Astrocyte of the cerebellum (primary cell): ENCODE results near the gene MAMDC2.

ENCODE experiments used
- DNase-seq: peaks from one replicate; pipeline ENCODE4 v3.0.0-alpha.2; 2011; ENCODE audit warnings: low read depth
- H3K4me3 ChIP-seq: 2 replicates; pipeline ENCODE4 v1.5.1; 2011; ENCODE audit warnings: mild to moderate bottlenecking, low read depth, low read length, moderate library complexity
- in situ Hi-C: cut with HindIII; loops from 2 replicates; pipeline ENCODE4 v1.10.0; 2017; ENCODE audit warnings: low sequenced_read_pairs
- TF ChIP-seq, protein P1 (sequence below): IDR thresholded peaks from 2 replicates; pipeline ENCODE4 v1.5.1; 2012; ENCODE audit warnings: low read length, low read depth, moderate library complexity, mild to moderate bottlenecking; ENCODE audit errors: missing control alignments

Gene MAMDC2

DNA sequence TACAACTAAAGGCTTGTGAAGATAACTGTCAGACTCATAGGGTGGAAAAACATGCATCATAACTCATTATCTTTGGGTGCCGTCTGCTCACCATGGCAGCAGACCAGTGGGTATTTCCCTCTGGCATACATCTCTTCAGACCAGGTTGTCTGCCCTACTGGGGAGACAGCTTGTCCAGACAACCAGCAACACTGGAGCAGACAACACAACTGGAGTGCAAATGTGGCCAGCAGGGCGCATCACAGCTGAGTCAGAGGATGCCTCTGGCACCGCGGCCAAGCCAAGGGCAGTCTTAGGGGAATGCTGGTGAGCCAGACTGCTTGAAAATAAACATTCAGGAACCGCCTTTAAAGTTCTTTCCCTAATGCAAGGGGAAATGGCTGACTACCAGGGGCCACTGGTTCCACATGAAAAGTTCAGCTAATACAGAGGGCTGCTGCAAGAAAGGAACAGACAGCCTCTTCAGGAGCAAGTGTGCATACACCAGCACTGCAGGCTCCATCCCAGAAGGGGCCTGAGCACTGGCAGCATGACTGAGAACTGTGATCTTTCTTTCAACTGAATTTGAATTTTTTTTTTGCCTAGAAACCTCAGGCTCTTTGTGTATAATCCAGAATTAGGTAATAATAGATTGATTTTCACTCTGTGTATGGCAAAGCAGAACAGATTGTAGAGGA, 77.3 kb downstream of the MAMDC2 start:
- TF ChIP-seq, protein P1, sequence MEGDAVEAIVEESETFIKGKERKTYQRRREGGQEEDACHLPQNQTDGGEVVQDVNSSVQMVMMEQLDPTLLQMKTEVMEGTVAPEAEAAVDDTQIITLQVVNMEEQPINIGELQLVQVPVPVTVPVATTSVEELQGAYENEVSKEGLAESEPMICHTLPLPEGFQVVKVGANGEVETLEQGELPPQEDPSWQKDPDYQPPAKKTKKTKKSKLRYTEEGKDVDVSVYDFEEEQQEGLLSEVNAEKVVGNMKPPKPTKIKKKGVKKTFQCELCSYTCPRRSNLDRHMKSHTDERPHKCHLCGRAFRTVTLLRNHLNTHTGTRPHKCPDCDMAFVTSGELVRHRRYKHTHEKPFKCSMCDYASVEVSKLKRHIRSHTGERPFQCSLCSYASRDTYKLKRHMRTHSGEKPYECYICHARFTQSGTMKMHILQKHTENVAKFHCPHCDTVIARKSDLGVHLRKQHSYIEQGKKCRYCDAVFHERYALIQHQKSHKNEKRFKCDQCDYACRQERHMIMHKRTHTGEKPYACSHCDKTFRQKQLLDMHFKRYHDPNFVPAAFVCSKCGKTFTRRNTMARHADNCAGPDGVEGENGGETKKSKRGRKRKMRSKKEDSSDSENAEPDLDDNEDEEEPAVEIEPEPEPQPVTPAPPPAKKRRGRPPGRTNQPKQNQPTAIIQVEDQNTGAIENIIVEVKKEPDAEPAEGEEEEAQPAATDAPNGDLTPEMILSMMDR: peak; percentile 38
- no peak overlapping the region for H3K4me3 ChIP-seq
- peak; percentile 87 for DNase-seq
- in situ Hi-C loops: loop anchor here (5.0 kb wide), 1 partner anchor 51 kb away; no protein-coding TSS in a partner anchor

DNA sequence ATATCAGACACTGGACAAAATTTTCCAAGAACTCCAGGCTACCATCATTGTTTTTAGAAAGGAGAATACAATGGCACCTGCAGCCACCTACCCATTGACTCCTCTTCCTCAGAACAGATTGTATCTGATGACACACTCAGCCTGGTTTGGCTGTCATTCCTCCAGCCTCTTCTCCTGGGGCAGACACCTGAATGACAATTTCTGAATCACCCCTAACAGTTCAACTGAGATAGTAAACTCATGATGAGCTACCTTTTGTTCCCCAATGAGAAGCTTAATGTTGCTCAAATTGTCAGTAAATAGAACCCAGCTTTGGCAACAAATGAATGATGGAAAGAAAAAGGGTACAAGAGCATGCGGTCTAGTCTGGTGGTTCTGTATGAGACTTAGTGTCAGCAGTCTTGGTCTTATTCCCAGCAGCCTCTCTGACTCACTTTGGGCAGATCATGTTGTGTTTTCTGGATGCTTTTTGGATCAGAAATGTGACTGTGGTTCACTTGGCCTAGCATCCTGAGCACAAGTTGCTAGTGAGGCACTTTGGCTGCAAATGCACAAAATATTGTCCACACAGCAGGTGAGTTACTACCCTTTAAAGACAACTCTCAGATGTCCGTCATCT, 78.3 kb downstream of the MAMDC2 start:
- in situ Hi-C loops: loop anchor here (5.0 kb wide), 1 partner anchor 50 kb away; no protein-coding TSS in a partner anchor
- DNase-seq: peak; percentile 64
- TF ChIP-seq, protein P1: no peak
- H3K4me3 ChIP-seq: no peak overlapping the region

GRCh38 chr9:70123695-70124094, 80.0 kb downstream of the MAMDC2 start:
- no peak for DNase-seq
- in situ Hi-C loops: loop anchor here (5.0 kb wide), 1 partner anchor 49 kb away; no protein-coding TSS in a partner anchor
- TF ChIP-seq, protein P1: no peak
- no peak overlapping the region for H3K4me3 ChIP-seq

GRCh38 chr9:70125621-70126263, 82.1 kb downstream of the MAMDC2 start:
- H3K4me3 ChIP-seq: no peak overlapping the region
- in situ Hi-C loops: no loop called here
- no peak for DNase-seq
- TF ChIP-seq, protein P1: no peak

DNA sequence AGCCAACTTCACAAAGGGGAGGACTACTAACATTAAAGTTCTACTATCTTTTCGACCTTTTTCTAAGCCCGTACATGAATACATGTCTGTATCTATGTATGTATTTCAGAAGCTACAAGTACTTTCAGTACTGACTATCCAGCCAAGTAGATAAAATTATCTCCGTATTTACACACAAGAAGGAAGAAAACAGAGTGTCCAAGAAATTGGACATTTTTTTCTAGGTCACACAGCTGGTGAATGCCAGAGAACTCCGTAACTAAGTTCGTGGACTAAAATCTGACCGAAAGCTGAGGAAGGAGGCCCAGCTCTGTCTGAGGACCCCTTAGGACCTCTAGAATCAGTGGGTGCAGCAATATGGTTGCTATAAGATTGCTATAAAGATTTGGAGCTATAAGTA, 83.4 kb downstream of the MAMDC2 start:
- DNase-seq: no peak
- no peak overlapping the region for H3K4me3 ChIP-seq
- TF ChIP-seq, protein P1: no peak
- in situ Hi-C loops: no loop called here

- TF ChIP-seq, protein P1: no peak
- DNase-seq: no peak
- in situ Hi-C loops: no loop called here
- no peak overlapping the region for H3K4me3 ChIP-seq
These were observed 84.1 kb downstream of the MAMDC2 start for GRCh38 chr9:70127540-70128416.
